Keratinocyte (primary cell): ENCODE results near the gene PLEKHG5. TPM values are rescaled to one million over a fixed set of nuclear protein-coding genes. Genes with fewer than 3 reads are reported as not detected.

Experiments used
- DNase-seq: peaks from one replicate; pipeline ENCODE4 v3.0.0-alpha.2; 2011; ENCODE audit warnings: low read depth, missing footprints, low spot score
- FAIRE-seq: peaks from 2 replicates; lab custom pipeline; 2011; peaks lifted over from hg19 to GRCh38; lab: Jason Lieb, UNC
- H2AFZ ChIP-seq: 2 replicates; pipeline ENCODE4 v1.6.0; 2012; ENCODE audit warnings: low read length, control low read depth, inconsistent platforms; ENCODE audit not compliant: control insufficient read depth
- H3K27ac ChIP-seq: 2 replicates; pipeline ENCODE4 v1.5.1; 2011; ENCODE audit warnings: low read length; ENCODE audit not compliant: control insufficient read depth, insufficient read depth
- H3K27me3 ChIP-seq: 3 replicates; pipeline ENCODE4 v1.6.0; 2011; ENCODE audit warnings: low read length; ENCODE audit not compliant: control insufficient read depth, insufficient read depth; ENCODE audit errors: extremely low read depth
- H3K36me3 ChIP-seq, 2 experiments: 2 replicates in 1 of 2; 3 replicates in 1 of 2; pipeline ENCODE4 v1.5.1; 2011; ENCODE audit warnings: low read length in 2 of 2, mild to moderate bottlenecking in 1 of 2; ENCODE audit not compliant: control insufficient read depth in 2 of 2, insufficient read depth in 2 of 2; ENCODE audit errors: extremely low read depth in 1 of 2
- H3K4me1 ChIP-seq: 3 replicates; pipeline ENCODE4 v1.5.1; 2011; ENCODE audit warnings: low read length; ENCODE audit not compliant: control insufficient read depth, insufficient read depth; ENCODE audit errors: extremely low read depth
- H3K4me2 ChIP-seq: 3 replicates; pipeline ENCODE4 v1.6.0; 2011; ENCODE audit warnings: low read depth, low read length; ENCODE audit not compliant: control insufficient read depth, insufficient read depth; ENCODE audit errors: extremely low read depth
- H3K4me3 ChIP-seq, 3 experiments: fragments of 200-600 bp in 1 of 3; sonication (generic) in 1 of 3; 2 replicates in 2 of 3; 3 replicates in 1 of 3; pipeline ENCODE4 v1.5.1; 2011 to 2016; ENCODE audit warnings: low read length in 3 of 3, mild to moderate bottlenecking in 3 of 3, control low read depth in 2 of 3, inconsistent platforms in 1 of 3, low read depth in 1 of 3, mixed read lengths in 1 of 3, mixed run types in 1 of 3, moderate library complexity in 1 of 3; ENCODE audit not compliant: control insufficient read depth in 2 of 3, insufficient read depth in 2 of 3; ENCODE audit errors: extremely low read depth in 1 of 3
- H3K79me2 ChIP-seq: 2 replicates; pipeline ENCODE4 v1.6.0; 2012; ENCODE audit warnings: low read length; ENCODE audit not compliant: control insufficient read depth, insufficient read depth
- H3K9ac ChIP-seq: 3 replicates; pipeline ENCODE4 v1.6.0; 2011; ENCODE audit warnings: low read length; ENCODE audit not compliant: control insufficient read depth, insufficient read depth; ENCODE audit errors: extremely low read depth
- H3K9me1 ChIP-seq: 3 replicates; pipeline ENCODE4 v1.6.0; 2011; ENCODE audit warnings: low read length; ENCODE audit not compliant: control insufficient read depth, insufficient read depth; ENCODE audit errors: extremely low read depth
- H3K9me3 ChIP-seq: 2 replicates; pipeline ENCODE4 v1.5.1; 2012; ENCODE audit warnings: low read depth, low read length; ENCODE audit not compliant: control insufficient read depth
- H4K20me1 ChIP-seq: 3 replicates; pipeline ENCODE4 v1.6.0; 2011; ENCODE audit warnings: low read length; ENCODE audit not compliant: control insufficient read depth, insufficient read depth; ENCODE audit errors: extremely low read depth
- CTCF ChIP-seq, 3 experiments: IDR thresholded peaks in 1 of 3; conservative IDR thresholded peaks in 1 of 3; optimal IDR thresholded peaks in 1 of 3; 2 replicates in 2 of 3; 3 replicates in 1 of 3; pipeline versions ENCODE3 to v1.5.1; 2011; ENCODE audit warnings: low read length in 3 of 3, mild to moderate bottlenecking in 3 of 3, moderate library complexity in 2 of 3, control low read depth in 1 of 3, inconsistent platforms in 1 of 3; ENCODE audit not compliant: insufficient read depth in 2 of 3; ENCODE audit errors: extremely low read depth in 1 of 3
- EZH2 ChIP-seq: IDR thresholded peaks from one replicate; pipeline ENCODE4 v1.6.1; 2012; ENCODE audit warnings: inconsistent platforms, mild to moderate bottlenecking, low read length, moderate library complexity
- dilution Hi-C: fragments of 300-500 bp; cut with MboI; formaldehyde crosslinking; loops from one replicate; pipeline ENCODE4 v1.7.0; 2020; ENCODE audit warnings: low sequenced_read_pairs; ENCODE audit not compliant: extremely low pct_ligation_motif_present
- polyA plus RNA-seq, 5 experiments: library from polyadenylated mRNA; depleted of rRNA in 3 of 5; stranded (reverse) in 3 of 5; stranded (forward) in 1 of 5; unstranded in 1 of 5; fragments of >200 nt; gene quantifications; 1 replicate in 1 of 5; 2 replicates in 3 of 5; 3 replicates in 1 of 5; pipeline versions ENCODE4 v1.2.1 to v1.2.3, GENCODE V29; 2011 to 2012; ENCODE audit warnings: missing spikeins in 2 of 5, low read depth in 1 of 5, low replicate concordance in 1 of 5

The PLEKHG5 gene
- polyA plus RNA-seq, 1 donor (not counting 4 experiments of a cell fraction or from before 2014, with no cell fraction given) = 11.8 TPM

GRCh38 chr1:6536291-6536690 is 44.8 kb upstream of the PLEKHG5 start:
- no peak overlapping the region for H3K27ac ChIP-seq
- no peaks in the 10 kb centered on the region for H3K27me3 ChIP-seq
- H3K79me2 ChIP-seq = no peaks in the 10 kb centered on the region
- H3K4me3 ChIP-seq = no peak overlapping the region
- no peaks in the 10 kb centered on the region for H3K9me3 ChIP-seq
- DNase-seq (no peak), FAIRE-seq (no peak)
- peaks cover 19 to 29% of the 10 kb centered on the region in 2 experiments for H3K36me3 ChIP-seq
- H3K4me2 ChIP-seq = no peak overlapping the region
- no peaks in the 10 kb centered on the region for H3K9me1 ChIP-seq
- dilution Hi-C loops = no loop called here
- H4K20me1 ChIP-seq = no peaks in the 10 kb centered on the region
- no peak overlapping the region for H3K9ac ChIP-seq
- no peak overlapping the region for H2AFZ ChIP-seq
- no peaks in the 10 kb centered on the region for H3K4me1 ChIP-seq
- no peak for TF ChIP-seq EZH2
- no peak for TF ChIP-seq CTCF (optimal IDR thresholded peaks at IDR 0.05 in 1 of 3, IDR thresholded peaks at IDR 0.05 in 1 of 3, conservative IDR thresholded peaks at IDR 0.05 in 1 of 3; ENCODE audit: extremely low read depth in 1 of 3, insufficient read depth in 2 of 3, low read length in 3 of 3)

- FAIRE-seq (no peak), DNase-seq (no peak)
- no peaks in the 10 kb centered on the region for H4K20me1 ChIP-seq
- H3K9me3 ChIP-seq = no peaks in the 10 kb centered on the region
- dilution Hi-C loops = no loop called here
- TF ChIP-seq EZH2 = no peak
- no peak for TF ChIP-seq CTCF (optimal IDR thresholded peaks at IDR 0.05 in 1 of 3, IDR thresholded peaks at IDR 0.05 in 1 of 3, conservative IDR thresholded peaks at IDR 0.05 in 1 of 3; ENCODE audit: extremely low read depth in 1 of 3, insufficient read depth in 2 of 3, low read length in 3 of 3)
- H3K4me3 ChIP-seq = no peak overlapping the region
- no peak overlapping the region for H3K27ac ChIP-seq
- H3K9me1 ChIP-seq = no peaks in the 10 kb centered on the region
- peaks cover 28 to 34% of the 10 kb centered on the region in 2 experiments for H3K36me3 ChIP-seq
- H2AFZ ChIP-seq = no peak overlapping the region
- H3K9ac ChIP-seq = no peak overlapping the region
- H3K27me3 ChIP-seq = no peaks in the 10 kb centered on the region
- H3K4me1 ChIP-seq = no peaks in the 10 kb centered on the region
- H3K79me2 ChIP-seq = no peaks in the 10 kb centered on the region
- no peak overlapping the region for H3K4me2 ChIP-seq
Measured at GRCh38 chr1:6535214-6535613, 43.7 kb upstream of the PLEKHG5 start.
